BE2C (cell line): ENCODE results near the gene XYLT2.

Experiments used
- DNase-seq: peaks from one replicate; pipeline ENCODE4 v3.0.0-alpha.2; 2020
- H3K27me3 ChIP-seq: fragments of 250-450 bp; sonication (Bioruptor Pico); 2 replicates; pipeline ENCODE4 v1.5.1; 2020; ENCODE audit warnings: mild to moderate bottlenecking
- H3K36me3 ChIP-seq: fragments of 250-450 bp; sonication (Bioruptor Pico); 2 replicates; pipeline ENCODE4 v1.5.1; 2020; ENCODE audit warnings: mild to moderate bottlenecking
- H3K4me1 ChIP-seq: fragments of 250-450 bp; sonication (Bioruptor Pico); 2 replicates; pipeline ENCODE4 v1.5.1; 2020
- H3K4me3 ChIP-seq: 2 replicates; pipeline ENCODE4 v1.5.1; 2011; ENCODE audit warnings: low read depth, low read length
- H3K9me3 ChIP-seq: fragments of 250-450 bp; sonication (Bioruptor Pico); 2 replicates; pipeline ENCODE4 v1.5.1; 2020
- CTCF ChIP-seq: IDR thresholded peaks from 2 replicates; pipeline ENCODE4 v1.5.1; 2012; ENCODE audit warnings: mild to moderate bottlenecking, low read depth, low read length

The XYLT2 gene

GRCh38 chr17:50364061-50364458, 18.1 kb downstream of the XYLT2 start:
- Histone ChIP-seq H3K36me3 (peaks cover 27% of the 10 kb centered on the region), H3K4me1 (peaks cover 10% of the 10 kb centered on the region), H3K27me3 (no peaks in the 10 kb centered on the region), H3K4me3 (no peak overlapping the region), H3K9me3 (no peaks in the 10 kb centered on the region)
- no peak for DNase-seq
- TF ChIP-seq CTCF: no peak

GRCh38 chr17:50364715-50365114, 18.8 kb downstream of the XYLT2 start:
- DNase-seq: no peak
- Histone ChIP-seq H3K9me3 (no peaks in the 10 kb centered on the region), H3K4me1 (peaks cover 10% of the 10 kb centered on the region), H3K4me3 (no peak overlapping the region), H3K27me3 (no peaks in the 10 kb centered on the region), H3K36me3 (peaks cover 33% of the 10 kb centered on the region)
- TF ChIP-seq CTCF: no peak

- H3K9me3 ChIP-seq: no peaks in the 10 kb centered on the region
- no peak for DNase-seq
- H3K4me3 ChIP-seq: no peak overlapping the region
- TF ChIP-seq CTCF: no peak
- H3K4me1 ChIP-seq: peaks cover 10% of the 10 kb centered on the region
- H3K27me3 ChIP-seq: no peaks in the 10 kb centered on the region
- peaks cover 38% of the 10 kb centered on the region for H3K36me3 ChIP-seq
Measured at GRCh38 chr17:50365165-50365564, 19.2 kb downstream of the XYLT2 start.

- Histone ChIP-seq H3K36me3 (peaks cover 43% of the 10 kb centered on the region), H3K27me3 (no peaks in the 10 kb centered on the region), H3K9me3 (no peaks in the 10 kb centered on the region), H3K4me3 (no peak overlapping the region), H3K4me1 (peaks cover 10% of the 10 kb centered on the region)
- no peak for TF ChIP-seq CTCF
- no peak for DNase-seq
Measured at GRCh38 chr17:50365649-50366393, 19.9 kb downstream of the XYLT2 start.

- H3K4me1 ChIP-seq: peaks cover 12% of the 10 kb centered on the region
- H3K36me3 ChIP-seq: peaks cover 53% of the 10 kb centered on the region
- no peak overlapping the region for H3K4me3 ChIP-seq
- H3K9me3 ChIP-seq: no peaks in the 10 kb centered on the region
- H3K27me3 ChIP-seq: no peaks in the 10 kb centered on the region
- DNase-seq: no peak
- TF ChIP-seq CTCF: no peak
Measured at GRCh38 chr17:50367401-50367800, 21.5 kb downstream of the XYLT2 start.

- TF ChIP-seq CTCF: no peak
- 0 out of 2 replicates have a peak, but pooled peaks cover 2% of the 10 kb centered on the region for H3K4me1 ChIP-seq
- H3K9me3 ChIP-seq: no peaks in the 10 kb centered on the region
- H3K36me3 ChIP-seq: peaks cover 53% of the 10 kb centered on the region
- no peak for DNase-seq
- no peaks in the 10 kb centered on the region for H3K27me3 ChIP-seq
- H3K4me3 ChIP-seq: no peak overlapping the region
Measured at GRCh38 chr17:50370052-50370451, 24.1 kb downstream of the XYLT2 start.
